Central memory CD8-positive, alpha-beta T cell (primary cell): ENCODE results near the gene KNDC1.
A peak's percentile ranks its signal among the peaks of the same experiment; 100 is the strongest.

Experiments used
- ATAC-seq: fragments of 150-1000 bp; cut with Tn5 transposase; replicated peaks from 2 replicates; pipeline ENCODE4 v1.10.0; 2022; ENCODE audit warnings: mild to moderate bottlenecking, moderate FRiP score, moderate number of reproducible peaks; ENCODE audit not compliant: poor library complexity, severe bottlenecking; ENCODE audit errors: extremely low read depth
- DNase-seq, 2 donors: peaks; one replicate each; pipeline ENCODE4 v3.0.0; 2021; ENCODE audit warnings: low spot score in 2 of 2
- H3K27ac Mint-ChIP-seq: one replicate; pipeline ENCODE4 v1.8.0; 2022; ENCODE audit warnings: low read depth, mild to moderate bottlenecking, moderate library complexity, mixed read lengths
- H3K27me3 Mint-ChIP-seq: one replicate; pipeline ENCODE4 v1.8.0; 2022; ENCODE audit warnings: mixed read lengths
- H3K36me3 Mint-ChIP-seq: one replicate; pipeline ENCODE4 v1.8.0; 2022; ENCODE audit warnings: mild to moderate bottlenecking, moderate library complexity, mixed read lengths; ENCODE audit not compliant: insufficient read depth
- H3K4me1 Mint-ChIP-seq: one replicate; pipeline ENCODE4 v1.8.0; 2022; ENCODE audit warnings: mixed read lengths
- H3K4me3 Mint-ChIP-seq: one replicate; pipeline ENCODE4 v1.8.0; 2022; ENCODE audit warnings: mild to moderate bottlenecking, moderate library complexity, mixed read lengths
- H3K9me3 Mint-ChIP-seq: one replicate; pipeline ENCODE4 v1.8.0; 2022; ENCODE audit warnings: mixed read lengths

KNDC1 gene

DNA sequence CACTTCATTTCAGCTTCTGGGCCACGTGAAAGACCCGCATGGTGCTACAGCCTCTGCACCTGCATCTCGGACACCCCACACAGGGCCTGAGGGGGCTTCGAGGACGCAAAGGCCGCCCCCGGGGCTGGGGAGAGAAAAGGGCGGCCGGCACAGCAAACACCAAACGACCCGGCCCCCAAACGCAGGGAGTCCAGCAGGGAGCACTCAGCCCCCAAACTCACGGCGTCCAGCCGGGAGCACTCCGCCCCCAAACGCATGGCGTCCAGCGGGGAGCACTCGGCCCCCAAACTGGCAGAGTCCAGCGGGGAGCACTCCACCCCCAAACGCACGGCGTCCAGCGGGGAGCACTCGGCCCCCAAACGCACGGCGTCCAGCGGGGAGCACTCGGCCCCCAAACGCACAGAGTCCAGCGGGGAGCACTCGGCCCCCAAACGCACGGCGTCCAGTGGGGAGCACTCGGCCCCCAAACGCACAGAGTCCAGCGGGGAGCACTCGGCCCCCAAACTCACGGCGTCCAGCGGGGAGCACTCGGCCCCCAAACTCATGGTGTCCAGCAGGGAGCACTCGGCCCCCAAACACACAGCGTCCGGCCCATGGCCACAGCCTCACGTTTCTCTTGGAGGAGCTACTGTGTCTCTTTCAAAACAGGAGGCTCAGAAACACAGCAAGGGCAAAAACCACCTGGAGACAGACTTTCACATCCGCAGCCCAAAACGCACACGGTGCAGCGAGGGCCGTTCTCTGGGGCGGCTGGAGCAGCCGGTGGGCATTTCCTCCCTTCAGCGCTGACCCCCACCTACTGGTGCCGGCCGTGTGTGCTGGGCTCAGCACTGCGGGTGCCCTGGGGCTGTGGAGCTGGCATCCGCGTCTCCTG is 43.0 kb downstream of the KNDC1 start:
- Mint-ChIP-seq H3K4me1 (no peaks in the 10 kb centered on the region), H3K9me3 (no peaks in the 10 kb centered on the region), H3K36me3 (no peaks in the 10 kb centered on the region), H3K27me3 (no peaks in the 10 kb centered on the region), H3K4me3 (no peak overlapping the region), H3K27ac (no peak overlapping the region)
- ATAC-seq: no peak
- DNase-seq: no peak

DNA sequence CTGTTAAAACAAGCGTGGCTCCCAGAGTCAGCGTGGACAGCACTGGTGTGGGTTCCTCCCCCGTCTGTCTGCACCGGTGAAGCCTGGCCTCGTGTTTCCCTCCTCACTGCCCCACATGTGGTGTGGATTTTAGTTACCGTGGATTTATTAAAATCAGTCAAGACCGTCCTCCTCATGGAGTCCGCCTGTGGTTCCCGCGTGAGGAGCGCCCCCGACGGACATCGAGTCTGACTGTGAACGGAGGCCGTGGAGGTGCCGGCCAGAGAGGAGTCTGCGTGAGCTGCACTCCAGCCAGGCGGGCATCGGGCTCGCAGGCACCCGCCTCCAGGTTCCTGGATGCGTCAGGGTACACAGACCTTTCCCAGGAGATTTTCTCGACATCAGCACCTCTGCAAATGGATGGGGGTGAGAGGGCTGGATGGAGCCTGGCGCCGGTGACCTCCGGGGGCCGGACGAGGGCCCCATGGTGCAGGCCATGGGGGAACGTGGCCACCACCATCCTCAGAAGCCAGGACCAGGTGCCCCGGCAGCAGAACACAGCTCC is 43.7 kb downstream of the KNDC1 start:
- Mint-ChIP-seq H3K9me3 (no peaks in the 10 kb centered on the region), H3K4me3 (no peak overlapping the region), H3K27ac (no peak overlapping the region)

DNA sequence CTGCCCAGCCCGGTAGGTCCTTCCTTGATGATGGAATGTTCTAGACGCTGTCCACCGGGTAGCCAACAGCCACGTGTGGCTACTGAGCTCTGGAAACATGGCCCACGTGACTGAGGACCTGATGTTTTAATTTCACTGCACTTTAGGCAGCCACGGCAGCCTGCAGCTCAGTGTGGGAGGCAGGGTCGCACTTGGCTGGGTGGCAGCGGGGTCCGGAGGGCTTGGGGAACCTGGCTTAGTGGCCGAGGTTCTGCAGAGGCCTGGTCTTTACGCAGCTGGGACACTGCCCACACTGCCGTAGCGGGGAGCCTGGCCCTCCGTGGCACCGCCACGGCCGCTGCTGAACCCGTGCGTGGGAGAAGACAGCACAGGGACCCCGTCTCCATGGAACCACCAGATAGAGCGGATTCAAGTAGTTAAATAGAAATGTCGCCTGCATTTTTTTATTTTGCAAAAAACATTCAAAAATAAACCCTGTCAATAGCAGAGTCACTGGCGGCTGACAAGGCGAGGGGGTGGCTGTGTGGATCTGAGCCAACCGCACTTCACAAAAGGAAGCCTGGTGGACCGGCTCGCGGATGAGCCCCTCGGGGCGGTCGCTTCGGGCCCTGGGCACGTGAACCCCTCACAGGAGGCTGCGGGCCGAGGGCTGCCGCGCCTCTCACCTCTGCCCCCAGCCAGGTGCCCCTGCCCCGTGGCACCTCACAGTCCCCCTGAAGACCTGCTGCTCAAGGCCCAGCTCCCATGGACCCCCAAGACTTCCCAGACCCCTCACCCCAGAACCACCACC is 44.4 kb downstream of the KNDC1 start:
- no peaks in the 10 kb centered on the region for H3K36me3 Mint-ChIP-seq

More for the DNA sequence above, 43.7 kb downstream of the KNDC1 start:
- DNase-seq (no peak), ATAC-seq (no peak)
- Mint-ChIP-seq H3K36me3 (no peaks in the 10 kb centered on the region), H3K27me3 (no peaks in the 10 kb centered on the region), H3K4me1 (no peaks in the 10 kb centered on the region)

DNA sequence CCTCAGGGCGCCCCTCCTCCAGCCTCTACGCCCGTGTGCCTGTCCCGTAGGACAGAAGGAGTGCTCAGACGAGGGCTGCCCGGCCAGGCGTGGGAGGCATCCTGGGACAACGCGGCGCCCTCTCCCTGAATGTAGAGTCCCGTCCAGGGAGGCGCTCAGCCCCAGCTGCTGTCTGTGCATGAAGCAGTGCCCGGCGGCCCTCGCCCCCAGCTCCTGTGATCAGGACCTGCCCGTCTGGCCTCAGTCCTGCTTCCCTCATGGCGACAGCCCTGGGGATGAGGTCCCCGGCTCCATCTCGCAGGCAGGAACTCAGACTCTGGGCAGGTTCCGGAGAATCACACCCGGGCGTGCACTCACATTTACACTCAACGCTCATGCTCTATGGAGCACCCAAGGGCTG is 45.1 kb downstream of the KNDC1 start:
- no peaks in the 10 kb centered on the region for H3K27me3 Mint-ChIP-seq
- H3K4me1 Mint-ChIP-seq: no peaks in the 10 kb centered on the region
- no peak overlapping the region for H3K27ac Mint-ChIP-seq
- ATAC-seq: no peak
- no peaks in the 10 kb centered on the region for H3K36me3 Mint-ChIP-seq
- DNase-seq: no peak
- no peaks in the 10 kb centered on the region for H3K9me3 Mint-ChIP-seq
- no peak overlapping the region for H3K4me3 Mint-ChIP-seq

More for the DNA sequence above, 44.4 kb downstream of the KNDC1 start:
- ATAC-seq: no peak
- Mint-ChIP-seq H3K27me3 (no peaks in the 10 kb centered on the region), H3K4me1 (no peaks in the 10 kb centered on the region), H3K9me3 (no peaks in the 10 kb centered on the region), H3K27ac (no peak overlapping the region), H3K4me3 (no peak overlapping the region)
- DNase-seq: no peak

DNA sequence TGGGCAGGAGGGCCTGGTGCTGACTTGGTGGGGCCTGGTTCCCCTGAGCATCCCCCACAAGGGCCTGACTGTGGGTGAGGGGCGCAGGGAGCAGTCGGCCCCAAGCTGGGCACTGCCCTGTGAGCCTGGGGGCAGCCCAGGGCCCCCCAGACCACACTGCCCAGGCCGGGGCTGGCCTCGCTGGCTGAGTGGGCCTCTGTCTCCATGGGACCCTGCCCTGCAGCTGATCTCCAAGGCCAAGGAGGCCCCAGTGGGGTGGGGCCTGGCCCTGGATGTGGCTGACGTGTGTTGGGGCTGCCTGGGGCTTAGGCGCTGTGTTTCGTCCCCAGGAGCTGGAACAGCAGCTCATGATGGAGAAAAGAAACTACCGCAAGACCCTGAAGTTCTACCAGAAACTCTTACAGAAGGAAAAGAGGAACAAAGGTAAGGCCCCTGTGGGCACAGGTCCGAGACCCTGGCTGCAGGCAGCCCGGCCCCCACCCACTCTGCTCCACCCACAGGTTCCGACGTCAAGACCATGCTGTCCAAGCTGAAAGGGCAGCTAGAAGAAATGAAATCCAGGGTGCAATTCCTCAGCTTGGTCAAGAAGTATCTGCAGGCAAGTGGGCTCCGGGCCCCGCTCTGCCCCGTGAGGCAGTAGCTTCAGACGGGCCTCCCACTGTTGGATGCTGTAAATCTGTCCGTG is 46.5 kb downstream of the KNDC1 start:
- H3K27ac Mint-ChIP-seq: no peak overlapping the region

DNA sequence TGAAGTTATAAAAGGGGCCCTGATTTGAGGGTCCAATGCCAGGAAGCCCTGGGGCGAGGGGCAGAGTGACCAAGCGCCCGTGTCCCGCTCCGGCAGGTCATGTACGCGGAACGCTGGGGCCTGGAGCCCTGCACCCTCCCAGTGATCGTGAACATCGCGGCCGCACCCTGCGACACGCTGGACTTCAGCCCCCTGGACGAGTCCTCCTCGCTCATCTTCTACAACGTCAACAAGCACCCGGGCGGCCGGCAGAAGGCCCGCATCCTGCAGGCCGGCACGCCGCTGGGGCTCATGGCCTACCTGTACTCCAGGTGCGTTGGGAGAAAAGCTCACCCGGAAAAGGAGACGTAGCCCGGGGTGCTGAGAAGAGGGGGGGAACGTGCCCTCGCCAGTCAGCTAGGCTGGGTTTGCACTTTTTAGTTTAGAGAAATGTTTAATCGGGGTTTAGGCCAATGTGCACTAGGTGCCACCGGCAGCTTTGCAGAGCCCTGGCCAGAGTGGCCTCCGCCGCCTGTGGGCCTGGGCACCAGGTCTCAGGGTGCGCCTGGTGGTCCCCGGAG is 47.1 kb downstream of the KNDC1 start:
- Mint-ChIP-seq H3K27ac (no peak overlapping the region), H3K9me3 (no peaks in the 10 kb centered on the region)

More for the DNA sequence above, 46.5 kb downstream of the KNDC1 start:
- Mint-ChIP-seq H3K36me3 (no peaks in the 10 kb centered on the region), H3K9me3 (no peaks in the 10 kb centered on the region), H3K27me3 (no peaks in the 10 kb centered on the region), H3K4me1 (no peaks in the 10 kb centered on the region), H3K4me3 (no peak overlapping the region)
- ATAC-seq: no peak
- DNase-seq: no peak

DNA sequence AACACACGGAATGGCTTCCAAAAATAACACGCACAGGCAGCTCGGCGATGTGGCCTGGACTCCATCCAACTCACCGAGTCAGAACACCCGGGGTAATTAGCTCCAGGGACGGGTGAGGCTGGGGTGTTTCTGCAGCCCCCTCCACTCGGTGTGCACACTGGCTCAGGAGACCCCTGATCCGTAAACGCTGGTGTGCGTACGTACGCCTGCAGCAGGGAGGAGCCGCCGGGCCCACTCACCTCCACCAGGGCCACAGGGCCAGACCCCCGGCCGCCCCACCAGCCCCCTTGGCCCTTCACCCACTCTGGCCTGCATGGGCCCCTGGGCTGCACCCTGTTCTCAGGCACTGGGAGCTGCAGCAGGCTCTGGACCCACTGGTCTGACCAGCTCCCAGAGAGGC is 47.6 kb downstream of the KNDC1 start:
- H3K36me3 Mint-ChIP-seq: no peaks in the 10 kb centered on the region
- no peak overlapping the region for H3K4me3 Mint-ChIP-seq
- no peak for DNase-seq
- no peaks in the 10 kb centered on the region for H3K4me1 Mint-ChIP-seq
- no peaks in the 10 kb centered on the region for H3K27me3 Mint-ChIP-seq
- ATAC-seq: no peak
- H3K27ac Mint-ChIP-seq: no peak overlapping the region
- H3K9me3 Mint-ChIP-seq: no peaks in the 10 kb centered on the region

More for the DNA sequence above, 47.1 kb downstream of the KNDC1 start:
- Mint-ChIP-seq H3K4me1 (no peaks in the 10 kb centered on the region), H3K4me3 (no peak overlapping the region), H3K36me3 (no peaks in the 10 kb centered on the region), H3K27me3 (no peaks in the 10 kb centered on the region)
- no peak for DNase-seq
- ATAC-seq: no peak

DNA sequence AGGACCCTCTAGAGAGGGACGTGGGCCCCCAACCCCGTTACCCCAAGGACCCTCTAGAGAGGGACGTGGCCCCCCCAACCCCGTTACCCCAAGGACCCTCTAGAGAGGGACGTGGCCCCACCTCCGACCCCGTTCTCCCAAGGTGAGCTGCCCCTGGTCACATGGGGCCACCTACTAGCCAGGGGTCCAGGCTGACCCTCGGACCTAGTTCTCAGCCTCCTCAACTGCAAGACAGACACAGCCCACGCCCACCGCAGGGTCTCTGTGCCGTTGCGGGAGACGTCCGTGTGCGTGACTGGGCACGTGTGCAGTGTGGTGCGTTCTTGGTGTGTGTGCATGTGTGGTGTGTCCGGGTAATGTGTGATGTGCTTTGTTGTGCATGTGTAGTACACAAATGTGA is 48.4 kb downstream of the KNDC1 start:
- DNase-seq (no peak), ATAC-seq (no peak)
- no peak overlapping the region for H3K27ac Mint-ChIP-seq
- H3K4me1 Mint-ChIP-seq: no peaks in the 10 kb centered on the region
- H3K4me3 Mint-ChIP-seq: no peak overlapping the region
- H3K27me3 Mint-ChIP-seq: no peaks in the 10 kb centered on the region
- no peaks in the 10 kb centered on the region for H3K36me3 Mint-ChIP-seq
- H3K9me3 Mint-ChIP-seq: no peaks in the 10 kb centered on the region

DNA sequence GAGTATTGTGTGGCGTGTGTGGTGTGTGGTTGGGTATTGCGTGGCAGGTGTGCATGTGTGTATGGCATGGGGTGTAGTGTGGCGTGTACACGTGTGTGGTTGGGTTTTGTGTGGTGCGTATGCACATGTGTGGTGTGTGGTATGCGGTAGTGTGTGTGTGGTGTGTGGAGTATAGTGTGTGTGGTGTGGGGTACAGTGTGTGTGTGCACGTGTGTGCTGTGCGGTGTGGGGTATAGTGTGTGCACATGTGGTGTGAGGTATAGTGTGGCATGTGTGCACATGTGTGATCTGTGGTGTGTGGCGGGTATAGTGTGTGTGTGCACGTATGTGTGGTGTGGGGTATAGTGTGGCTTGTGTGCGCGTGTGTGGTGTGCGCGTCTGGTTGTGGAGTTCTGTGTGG is 49.1 kb downstream of the KNDC1 start:
- Mint-ChIP-seq H3K4me1 (no peaks in the 10 kb centered on the region), H3K27me3 (no peaks in the 10 kb centered on the region), H3K27ac (no peak overlapping the region), H3K4me3 (no peak overlapping the region), H3K36me3 (no peaks in the 10 kb centered on the region), H3K9me3 (no peaks in the 10 kb centered on the region)
- DNase-seq (no peak), ATAC-seq (no peak)

DNA sequence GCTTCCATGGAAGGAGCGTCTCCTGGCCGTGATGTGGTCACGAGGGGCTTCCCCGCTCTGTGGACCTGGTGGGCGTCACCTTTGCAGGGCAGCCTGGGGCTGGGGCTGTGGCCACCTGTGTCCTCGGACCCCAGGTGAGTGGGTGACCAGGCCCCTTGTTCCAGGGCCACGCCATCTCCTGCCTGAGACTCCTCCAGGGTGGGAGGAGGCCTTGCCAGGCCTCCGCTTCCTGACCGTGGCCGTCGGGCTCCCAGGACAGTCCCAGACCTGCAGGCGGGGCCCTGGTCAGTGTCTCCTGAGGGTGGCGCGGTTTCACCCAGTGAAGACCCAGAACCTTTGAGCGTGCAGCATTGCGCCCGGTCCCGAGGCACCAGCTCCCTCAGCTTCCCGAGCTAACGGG is 49.6 kb downstream of the KNDC1 start:
- Mint-ChIP-seq H3K36me3 (no peaks in the 10 kb centered on the region), H3K27me3 (no peaks in the 10 kb centered on the region), H3K27ac (no peak overlapping the region), H3K4me1 (no peaks in the 10 kb centered on the region), H3K9me3 (no peaks in the 10 kb centered on the region), H3K4me3 (no peak overlapping the region)
- no peak for DNase-seq
- ATAC-seq: no peak

DNA sequence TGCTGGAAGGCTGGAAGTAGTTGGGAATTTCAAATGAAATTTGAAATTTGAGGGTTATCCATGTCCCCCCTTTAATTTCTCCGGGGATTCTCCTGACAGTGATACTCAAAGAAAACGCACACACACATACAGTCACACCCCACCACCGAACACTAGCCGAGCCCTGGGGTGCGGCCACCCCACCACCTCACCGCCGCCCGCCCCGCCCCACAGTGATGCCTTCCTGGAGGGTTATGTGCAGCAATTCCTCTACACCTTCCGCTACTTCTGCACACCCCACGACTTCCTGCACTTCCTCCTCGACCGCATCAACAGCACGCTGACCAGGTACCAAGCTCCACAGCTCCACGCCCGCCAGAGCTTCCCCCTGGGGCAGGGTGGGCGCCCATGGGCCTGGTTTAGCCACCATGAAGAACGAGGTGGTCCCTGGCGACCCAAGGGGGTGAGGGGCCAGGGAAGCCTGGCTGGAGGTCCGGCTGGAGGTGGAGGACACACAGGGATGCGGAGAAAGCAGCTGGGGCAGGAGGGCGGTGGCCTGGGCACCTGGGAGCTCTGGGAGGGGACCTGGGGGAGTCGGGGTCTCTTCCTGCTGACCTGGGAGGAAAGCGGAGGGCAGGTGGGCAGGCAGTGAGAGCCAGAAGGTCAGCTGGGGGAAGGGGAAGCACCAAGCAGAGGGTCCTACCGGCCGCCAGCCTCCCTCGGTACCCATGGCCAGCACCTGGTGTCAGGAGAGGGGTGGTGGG is 50.5 kb downstream of the KNDC1 start:
- DNase-seq: no peak
- peak overlapping the region; percentile 50 for H3K27ac Mint-ChIP-seq
- H3K27me3 Mint-ChIP-seq: no peaks in the 10 kb centered on the region

More for the DNA sequence above, 50.5 kb downstream of the KNDC1 start:
- Mint-ChIP-seq H3K4me3 (no peak overlapping the region), H3K4me1 (no peaks in the 10 kb centered on the region), H3K9me3 (no peaks in the 10 kb centered on the region), H3K36me3 (no peaks in the 10 kb centered on the region)
- no peak for ATAC-seq
